H9 (cell line): ENCODE results near the gene LLCFC1. TPM values are rescaled to one million over a fixed set of nuclear protein-coding genes. Genes with fewer than 3 reads are reported as not detected.

Source experiments
- DNase-seq: peaks from one replicate; pipeline ENCODE4 v3.0.0-alpha.2; 2017
- H2AFZ ChIP-seq: one replicate; pipeline ENCODE4 v1.6.1; 2013; ENCODE audit warnings: mild to moderate bottlenecking, low read length, control low read depth, moderate library complexity
- H2AK5ac ChIP-seq: 2 replicates; pipeline ENCODE4 v1.6.1; 2013; ENCODE audit warnings: low read length, control low read depth, mixed read lengths; ENCODE audit not compliant: insufficient read length
- H2BK120ac ChIP-seq: one replicate; pipeline ENCODE4 v1.6.1; 2013; ENCODE audit warnings: low read depth, mild to moderate bottlenecking, low read length, control low read depth, inconsistent platforms; ENCODE audit not compliant: poor library complexity, severe bottlenecking
- H2BK12ac ChIP-seq: 2 replicates; pipeline ENCODE4 v1.6.1; 2013; ENCODE audit warnings: low read length, control low read depth, mixed read lengths, low read depth; ENCODE audit not compliant: insufficient read length
- H2BK15ac ChIP-seq: 2 replicates; pipeline ENCODE4 v1.6.1; 2013; ENCODE audit warnings: low read depth, low read length, control low read depth
- H2BK20ac ChIP-seq: one replicate; pipeline ENCODE4 v1.6.1; 2013; ENCODE audit warnings: low read depth, mild to moderate bottlenecking, low read length, control low read depth, inconsistent platforms; ENCODE audit not compliant: poor library complexity, severe bottlenecking
- H2BK5ac ChIP-seq: 2 replicates; pipeline ENCODE4 v1.6.1; 2013; ENCODE audit warnings: low read length, control low read depth, mixed read lengths; ENCODE audit not compliant: insufficient read length
- H3K14ac ChIP-seq: 2 replicates; pipeline ENCODE4 v1.6.1; 2013; ENCODE audit warnings: low read length, control low read depth; ENCODE audit not compliant: insufficient read depth
- H3K18ac ChIP-seq: 2 replicates; pipeline ENCODE4 v1.6.1; 2013; ENCODE audit warnings: low read depth, mild to moderate bottlenecking, mixed read lengths, low read length, control low read depth; ENCODE audit not compliant: insufficient read length
- H3K23ac ChIP-seq: 2 replicates; pipeline ENCODE4 v1.6.1; 2013; ENCODE audit warnings: low read length, control low read depth, mixed read lengths, low read depth; ENCODE audit not compliant: insufficient read length
- H3K23me2 ChIP-seq: 2 replicates; pipeline ENCODE4 v1.6.1; 2013; ENCODE audit warnings: low read depth, mild to moderate bottlenecking, mixed read lengths, low read length, control low read depth; ENCODE audit not compliant: insufficient read length, poor library complexity, severe bottlenecking
- H3K27ac ChIP-seq: 2 replicates; pipeline ENCODE4 v1.5.1; 2013; ENCODE audit warnings: low read length, control low read depth, mixed read lengths, low read depth; ENCODE audit not compliant: insufficient read length
- H3K27me3 ChIP-seq: 2 replicates; pipeline ENCODE4 v1.6.1; 2013; ENCODE audit warnings: low read length, control low read depth, inconsistent platforms; ENCODE audit not compliant: insufficient read depth
- H3K4ac ChIP-seq: 2 replicates; pipeline ENCODE4 v1.6.1; 2013; ENCODE audit warnings: low read depth, mild to moderate bottlenecking, control low read depth, inconsistent platforms, low read length, moderate library complexity
- H3K4me1 ChIP-seq: 2 replicates; pipeline ENCODE4 v1.6.1; 2013; ENCODE audit warnings: low read length, control low read depth, inconsistent platforms; ENCODE audit not compliant: insufficient read depth
- H3K4me2 ChIP-seq: 2 replicates; pipeline ENCODE4 v1.6.1; 2013; ENCODE audit warnings: low read length, control low read depth, mixed read lengths; ENCODE audit not compliant: insufficient read length, insufficient read depth
- H3K56ac ChIP-seq: 2 replicates; pipeline ENCODE4 v1.6.1; 2013; ENCODE audit warnings: low read depth, mild to moderate bottlenecking, mixed read lengths, low read length, control low read depth; ENCODE audit not compliant: insufficient read length
- H3K79me1 ChIP-seq: 2 replicates; pipeline ENCODE4 v1.6.1; 2013; ENCODE audit warnings: low read depth, mild to moderate bottlenecking, moderate library complexity, low read length, control low read depth, inconsistent platforms; ENCODE audit not compliant: insufficient read depth, poor library complexity, severe bottlenecking
- H3K79me2 ChIP-seq: 2 replicates; pipeline ENCODE4 v1.6.1; 2013; ENCODE audit warnings: low read length, control low read depth, inconsistent platforms; ENCODE audit not compliant: insufficient read depth
- H3K9ac ChIP-seq: 2 replicates; pipeline ENCODE4 v1.6.1; 2013; ENCODE audit warnings: low read length, control low read depth, mixed read lengths; ENCODE audit not compliant: insufficient read length; ENCODE audit errors: extremely low read depth
- H3K9me3 ChIP-seq: one replicate; pipeline ENCODE4 v1.6.1; 2013; ENCODE audit warnings: low read depth, low read length, inconsistent platforms; ENCODE audit not compliant: control insufficient read depth
- H3T11ph ChIP-seq: one replicate; pipeline ENCODE4 v1.6.1; 2013; ENCODE audit warnings: mild to moderate bottlenecking, low read length, control low read depth, inconsistent platforms
- H4K20me1 ChIP-seq: one replicate; pipeline ENCODE4 v1.6.1; 2013; ENCODE audit not compliant: control insufficient read depth, insufficient read length, insufficient read depth
- H4K5ac ChIP-seq: 2 replicates; pipeline ENCODE4 v1.6.1; 2013; ENCODE audit warnings: low read depth, mild to moderate bottlenecking, mixed read lengths, low read length, control low read depth; ENCODE audit not compliant: insufficient read length
- H4K8ac ChIP-seq: replicated peaks from 2 replicates; pipeline ENCODE4 v1.6.1; 2013; ENCODE audit warnings: low read length, control low read depth, mixed read lengths, low read depth; ENCODE audit not compliant: insufficient read length
- H4K91ac ChIP-seq: 2 replicates; pipeline ENCODE4 v1.6.1; 2013; ENCODE audit warnings: low read depth, mild to moderate bottlenecking, moderate library complexity, mixed read lengths, low read length, control low read depth; ENCODE audit not compliant: insufficient read length
- H3K27ac Mint-ChIP-seq, 3 experiments: 2 replicates in 2 of 3; 3 replicates in 1 of 3; pipeline ENCODE4 v1.8.0; 2020 to 2021; ENCODE audit warnings: mixed read lengths in 3 of 3, mild to moderate bottlenecking in 1 of 3, moderate library complexity in 1 of 3
- H3K27me3 Mint-ChIP-seq: 2 replicates; pipeline ENCODE4 v1.8.0; 2021; ENCODE audit warnings: low read depth, mild to moderate bottlenecking, moderate library complexity, mixed read lengths
- H3K36me3 Mint-ChIP-seq, 3 experiments: 2 replicates in 2 of 3; 3 replicates in 1 of 3; pipeline ENCODE4 v1.8.0; 2020 to 2021; ENCODE audit warnings: low read depth in 3 of 3, mixed read lengths in 3 of 3; ENCODE audit not compliant: insufficient read depth in 1 of 3
- H3K4me1 Mint-ChIP-seq, 2 experiments: 2 replicates each; pipeline ENCODE4 v1.8.0; 2020; ENCODE audit warnings: mixed read lengths in 2 of 2
- H3K4me3 Mint-ChIP-seq, 2 experiments: 2 replicates in 1 of 2; 3 replicates in 1 of 2; pipeline ENCODE4 v1.8.0; 2020 to 2021; ENCODE audit warnings: mild to moderate bottlenecking in 2 of 2, mixed read lengths in 2 of 2, moderate library complexity in 1 of 2
- H3K9me3 Mint-ChIP-seq, 2 experiments: 2 replicates in 1 of 2; 3 replicates in 1 of 2; pipeline ENCODE4 v1.8.0; 2020; ENCODE audit warnings: mild to moderate bottlenecking in 2 of 2, mixed read lengths in 2 of 2, moderate library complexity in 1 of 2
- WGBS: extraction: QIAGEN DNeasy Blood & Tissue Kit; methylation state at CpG from one replicate; pipeline ENCODE4 v1.1.7; 2013; ENCODE audit warnings: missing lambda C conversion rate, low lambda C conversion rate, mixed read lengths; ENCODE audit not compliant: insufficient read length; ENCODE audit errors: extremely low coverage; 5-methylcytosine and 5-hydroxymethylcytosine counted together
- total RNA-seq: library from RNA; stranded (reverse); gene quantifications from 2 replicates; pipeline ENCODE4 v1.2.1, GENCODE V29; 2021
- TF ChIP-seq, protein P1 (sequence below): fragments of 200-600 bp; sonication (generic); conservative IDR thresholded peaks from 3 replicates; pipeline ENCODE4 v1.8.0; 2021; ENCODE audit warnings: antibody characterized with exemption, mild to moderate bottlenecking

The LLCFC1 gene
- total RNA-seq, 1 experiment from 2014 or later, result not detected

DNA sequence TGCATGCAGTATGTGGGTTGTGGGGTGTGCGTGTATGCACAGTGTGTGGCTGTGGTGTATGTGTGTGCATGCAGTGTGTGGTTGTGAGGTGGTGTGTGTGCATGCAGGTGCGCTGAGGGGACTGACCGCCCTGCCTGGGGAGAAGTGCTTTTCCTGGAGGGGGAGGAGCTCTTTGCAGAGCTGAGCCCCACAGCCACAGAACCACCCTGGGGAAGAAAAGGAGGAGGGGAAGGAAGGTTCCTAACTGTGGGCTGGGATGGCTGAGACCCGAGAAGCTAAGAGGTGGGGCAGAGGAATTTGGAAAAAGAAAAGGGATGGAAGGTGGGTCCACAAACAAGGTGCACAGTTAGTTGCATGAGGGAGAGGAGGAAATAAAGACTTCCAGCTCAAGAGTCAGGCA, 5.7 kb upstream of the LLCFC1 start, which contains the start of gene TRPV5:
TRPV5 (minus strand) TSS at position 123 of the 400 bp plus-strand sequence. CDS start 287 bp downstream, outside the sequence.
- TF ChIP-seq, protein P1, sequence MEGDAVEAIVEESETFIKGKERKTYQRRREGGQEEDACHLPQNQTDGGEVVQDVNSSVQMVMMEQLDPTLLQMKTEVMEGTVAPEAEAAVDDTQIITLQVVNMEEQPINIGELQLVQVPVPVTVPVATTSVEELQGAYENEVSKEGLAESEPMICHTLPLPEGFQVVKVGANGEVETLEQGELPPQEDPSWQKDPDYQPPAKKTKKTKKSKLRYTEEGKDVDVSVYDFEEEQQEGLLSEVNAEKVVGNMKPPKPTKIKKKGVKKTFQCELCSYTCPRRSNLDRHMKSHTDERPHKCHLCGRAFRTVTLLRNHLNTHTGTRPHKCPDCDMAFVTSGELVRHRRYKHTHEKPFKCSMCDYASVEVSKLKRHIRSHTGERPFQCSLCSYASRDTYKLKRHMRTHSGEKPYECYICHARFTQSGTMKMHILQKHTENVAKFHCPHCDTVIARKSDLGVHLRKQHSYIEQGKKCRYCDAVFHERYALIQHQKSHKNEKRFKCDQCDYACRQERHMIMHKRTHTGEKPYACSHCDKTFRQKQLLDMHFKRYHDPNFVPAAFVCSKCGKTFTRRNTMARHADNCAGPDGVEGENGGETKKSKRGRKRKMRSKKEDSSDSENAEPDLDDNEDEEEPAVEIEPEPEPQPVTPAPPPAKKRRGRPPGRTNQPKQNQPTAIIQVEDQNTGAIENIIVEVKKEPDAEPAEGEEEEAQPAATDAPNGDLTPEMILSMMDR, result no peak
- Mint-ChIP-seq H3K4me3 (no peak within 1 kb of the TSS), H3K4me1 (peaks cover 9 to 11% of the 10 kb centered on the region in 2 experiments), H3K36me3 (no peaks in the 10 kb centered on the region), H3K27ac (peak within 1 kb of the TSS in 1 of 3 experiments; percentile 36; a peak in 1 of 7 replicates), H3K27me3 (peaks cover 10% of the 10 kb centered on the region), H3K9me3 (peaks cover 0 to 3% of the 10 kb centered on the region in 2 experiments; a peak in 1 of 5 replicates)
- Histone ChIP-seq H4K5ac (no peak within 1 kb of the TSS), H4K20me1 (no peaks in the 10 kb centered on the region), H3T11ph (no peak within 1 kb of the TSS), H3K23ac (no peak within 1 kb of the TSS), H2BK20ac (no peak within 1 kb of the TSS), H3K56ac (no peak within 1 kb of the TSS), H3K79me1 (no peaks in the 10 kb centered on the region), H3K18ac (no peak within 1 kb of the TSS), H3K79me2 (no peaks in the 10 kb centered on the region), H2BK5ac (no peak within 1 kb of the TSS), H2AFZ (no peak within 1 kb of the TSS), H3K4ac (no peak within 1 kb of the TSS), H2BK120ac (no peak within 1 kb of the TSS), H2AK5ac (no peak within 1 kb of the TSS), H2BK15ac (no peak within 1 kb of the TSS), H3K14ac (no peak within 1 kb of the TSS; the same call in 1 of the 2 replicates), H3K9ac (no peak within 1 kb of the TSS), H4K91ac (no peak within 1 kb of the TSS), H3K27ac (no peak within 1 kb of the TSS), H2BK12ac (no peak within 1 kb of the TSS), H3K27me3 (no peaks in the 10 kb centered on the region), H3K4me2 (no peak within 1 kb of the TSS), H3K4me1 (peaks cover 3% of the 10 kb centered on the region; the same call in 1 of the 2 replicates), H4K8ac (no peak within 1 kb of the TSS), H3K23me2 (no peaks in the 10 kb centered on the region), H3K9me3 (no peaks in the 10 kb centered on the region)
- DNase-seq, result no peak
- WGBS, result no CpG with 5 or more reads among the region's 4 CpGs
